ACC112 (cell line): ENCODE measurements around the gene NDUFB3.
"Not testable (repeated sequence)": the region's sequence is repeated elsewhere in the genome, so short reads cannot be mapped to it uniquely, and the experiment has no call there.

Experiments
- H2AFZ ChIP-seq: fragments of 200-600 bp; sonication (generic); one replicate; pipeline ENCODE4 v1.6.0; 2017; ENCODE audit warnings: antibody characterized with exemption, low read length; ENCODE audit not compliant: unreplicated experiment
- H3K27ac ChIP-seq: fragments of 200-600 bp; sonication (generic); 2 replicates; pipeline ENCODE4 v1.5.1; 2014; ENCODE audit warnings: low read depth, mild to moderate bottlenecking, antibody characterized with exemption, low read length, moderate library complexity
- H3K27me3 ChIP-seq: fragments of 200-600 bp; sonication (generic); 2 replicates; pipeline ENCODE4 v1.6.1; 2014; ENCODE audit warnings: mild to moderate bottlenecking, antibody characterized with exemption, low read length, moderate library complexity, mixed read lengths; ENCODE audit not compliant: insufficient read depth
- H3K36me3 ChIP-seq: fragments of 200-600 bp; sonication (generic); 2 replicates; pipeline ENCODE4 v1.6.1; 2016; ENCODE audit warnings: mild to moderate bottlenecking, antibody characterized with exemption, low read length, moderate library complexity, mixed read lengths; ENCODE audit not compliant: insufficient read depth
- H3K4me1 ChIP-seq: fragments of 200-600 bp; sonication (generic); one replicate; pipeline ENCODE4 v1.6.1; 2016; ENCODE audit warnings: low read length, mixed read lengths; ENCODE audit not compliant: insufficient read depth, unreplicated experiment, control insufficient read depth
- H3K4me3 ChIP-seq: fragments of 200-600 bp; sonication (generic); 2 replicates; pipeline ENCODE4 v1.5.1; 2014; ENCODE audit warnings: mild to moderate bottlenecking, low read depth, low read length
- H3K79me2 ChIP-seq: fragments of 200-600 bp; sonication (generic); one replicate; pipeline ENCODE4 v1.6.0; 2016; ENCODE audit warnings: low read length; ENCODE audit not compliant: control insufficient read depth, unreplicated experiment, insufficient read depth

NDUFB3 gene

DNA sequence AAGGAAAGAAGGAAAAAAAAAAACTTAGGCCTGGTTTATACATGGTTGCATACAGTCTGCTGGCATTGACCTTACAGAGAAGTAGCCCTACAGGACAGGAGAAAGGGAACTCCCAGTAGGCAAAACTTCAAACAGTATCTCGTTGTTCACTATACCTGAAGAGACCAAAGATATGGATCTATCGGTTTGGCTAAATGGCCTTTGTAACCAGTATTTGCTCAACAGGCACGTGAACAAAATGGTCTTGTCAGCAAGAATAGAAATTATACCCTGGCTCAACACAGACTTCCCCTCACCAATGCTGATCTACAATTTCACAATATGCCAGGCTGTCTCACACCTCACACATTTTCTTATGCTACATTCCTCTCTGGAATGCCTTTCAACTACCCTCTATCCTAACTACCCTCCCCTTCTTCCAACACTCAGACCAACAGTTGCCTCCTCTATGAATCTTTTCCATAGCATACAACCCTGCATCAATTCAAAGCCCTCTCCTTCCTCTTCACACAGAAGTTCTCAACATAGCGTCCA lies 14.0 kb upstream of the NDUFB3 start:
- Histone ChIP-seq H3K27me3 (no peaks in the 10 kb centered on the region), H3K79me2 (peaks cover 58% of the 10 kb centered on the region), H3K4me1 (peaks cover 9% of the 10 kb centered on the region), H3K4me3 (no peak overlapping the region), H3K36me3 (0 out of 2 replicates have a peak, but pooled peaks cover 7% of the 10 kb centered on the region), H2AFZ (no peak overlapping the region), H3K27ac (no peak overlapping the region)

- peaks cover 59% of the 10 kb centered on the region for H3K79me2 ChIP-seq
- no peak overlapping the region for H3K4me3 ChIP-seq
- H3K27me3 ChIP-seq, result no peaks in the 10 kb centered on the region
- no peak overlapping the region for H3K27ac ChIP-seq
- H3K4me1 ChIP-seq, result peaks cover 9% of the 10 kb centered on the region
- no peak overlapping the region for H2AFZ ChIP-seq
- 0 out of 2 replicates have a peak, but pooled peaks cover 7% of the 10 kb centered on the region for H3K36me3 ChIP-seq
Measured at GRCh38 chr2:201058914-201059313, 12.9 kb upstream of the NDUFB3 start.

DNA sequence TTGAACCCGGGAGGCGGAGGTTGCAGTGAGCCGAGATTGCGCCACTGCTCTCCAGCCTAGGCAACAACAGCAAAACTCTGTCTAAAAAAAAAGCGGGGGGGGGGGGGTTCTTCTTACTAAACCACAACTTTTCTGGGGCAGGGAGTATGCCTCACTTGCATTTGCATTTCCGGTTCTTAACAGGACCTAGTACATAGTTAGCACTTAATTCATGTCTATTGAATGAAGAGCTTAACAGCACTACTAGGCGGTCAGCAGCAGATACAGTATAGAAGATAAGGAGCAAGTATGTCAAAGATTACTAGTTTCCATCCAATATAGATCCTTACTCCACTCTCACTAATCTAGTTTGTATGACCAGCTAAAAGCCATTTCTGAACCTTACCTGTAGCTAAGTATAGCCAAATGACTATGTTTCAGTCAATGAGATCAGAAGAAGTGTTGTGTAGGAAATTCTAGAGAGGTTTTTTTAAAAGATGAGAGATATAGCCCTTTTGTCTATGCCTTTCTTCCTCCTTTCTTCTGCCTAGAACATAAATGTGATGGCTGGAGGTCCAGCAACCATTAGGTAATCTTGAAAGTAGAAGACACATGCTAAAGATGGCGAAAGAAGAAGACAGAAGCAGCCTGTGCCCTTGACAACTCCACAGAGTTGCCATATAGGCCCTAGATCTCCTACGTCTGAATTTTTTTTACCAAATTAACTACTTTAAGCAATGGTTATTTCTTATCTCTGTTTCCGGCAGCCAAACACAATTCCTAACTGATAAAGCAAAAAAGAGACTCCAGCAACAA lies 11.6 kb upstream of the NDUFB3 start:
- Histone ChIP-seq H3K79me2 (peaks cover 62% of the 10 kb centered on the region), H3K4me3 (no peak overlapping the region), H3K4me1 (peaks cover 9% of the 10 kb centered on the region), H3K27ac (no peak overlapping the region), H3K36me3 (0 out of 2 replicates have a peak, but pooled peaks cover 7% of the 10 kb centered on the region), H3K27me3 (no peaks in the 10 kb centered on the region), H2AFZ (no peak overlapping the region)

GRCh38 chr2:201063516-201063915 lies 8.3 kb upstream of the NDUFB3 start:
- H3K27ac ChIP-seq, H3K4me1 ChIP-seq, H3K4me3 ChIP-seq, H3K27me3 ChIP-seq, H3K36me3 ChIP-seq, H2AFZ ChIP-seq: not testable (repeated sequence)
- H3K79me2 ChIP-seq, result peaks cover 70% of the 10 kb centered on the region

DNA sequence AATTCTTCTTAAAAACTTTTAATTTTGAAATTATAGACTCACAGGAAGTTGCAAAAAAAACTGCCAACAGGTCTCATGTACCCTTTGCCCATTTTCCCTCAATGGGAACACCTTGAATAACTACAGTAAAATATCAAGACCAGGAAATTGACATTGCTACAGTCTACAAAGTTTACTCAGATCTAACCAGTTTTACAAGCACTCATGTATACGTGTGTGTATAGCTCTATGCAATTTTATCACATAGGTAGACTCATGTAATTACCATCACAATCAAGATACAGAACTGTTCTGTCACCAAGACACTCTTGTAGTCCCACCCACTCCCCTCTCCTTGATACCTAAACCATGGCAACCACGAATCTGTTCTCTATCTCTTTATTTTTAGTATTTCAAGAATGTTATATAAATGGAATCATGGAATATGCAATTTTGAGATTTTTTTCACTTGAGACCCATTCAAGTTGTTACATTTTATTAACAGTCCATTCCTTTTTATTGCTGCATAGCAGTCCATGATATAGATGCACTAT lies 6.9 kb upstream of the NDUFB3 start:
- H3K27ac ChIP-seq, result no peak overlapping the region
- H3K79me2 ChIP-seq, result peaks cover 71% of the 10 kb centered on the region

GRCh38 chr2:201070948-201071478 lies 788 bp upstream of the NDUFB3 start:
- Histone ChIP-seq H3K79me2 (peaks cover 77% of the 10 kb centered on the region), H3K27me3 (no peaks in the 10 kb centered on the region), H3K36me3 (no peaks in the 10 kb centered on the region), H2AFZ (peak overlapping the region; percentile 81), H3K4me3 (peak overlapping the region; percentile 94), H3K27ac (peak overlapping the region; percentile 20; the same call in 1 of the 2 replicates), H3K4me1 (peaks cover 24% of the 10 kb centered on the region)

More for the DNA sequence above, 6.9 kb upstream of the NDUFB3 start:
- Histone ChIP-seq H3K27me3 (no peaks in the 10 kb centered on the region), H3K4me3 (no peak overlapping the region), H3K4me1 (peaks cover 14% of the 10 kb centered on the region), H2AFZ (no peak overlapping the region), H3K36me3 (0 out of 2 replicates have a peak, but pooled peaks cover 7% of the 10 kb centered on the region)

GRCh38 chr2:201072201-201072530 lies 365 bp downstream of the NDUFB3 start:
- peaks cover 69% of the 10 kb centered on the region for H3K79me2 ChIP-seq
- peak overlapping the region; percentile 67; the same call in 1 of the 2 replicates for H3K27ac ChIP-seq
- peak overlapping the region; percentile 94 for H3K4me3 ChIP-seq
- no peaks in the 10 kb centered on the region for H3K27me3 ChIP-seq
- peak overlapping the region; percentile 68 for H2AFZ ChIP-seq
- peaks cover 25% of the 10 kb centered on the region for H3K4me1 ChIP-seq
- H3K36me3 ChIP-seq, result no peaks in the 10 kb centered on the region

DNA sequence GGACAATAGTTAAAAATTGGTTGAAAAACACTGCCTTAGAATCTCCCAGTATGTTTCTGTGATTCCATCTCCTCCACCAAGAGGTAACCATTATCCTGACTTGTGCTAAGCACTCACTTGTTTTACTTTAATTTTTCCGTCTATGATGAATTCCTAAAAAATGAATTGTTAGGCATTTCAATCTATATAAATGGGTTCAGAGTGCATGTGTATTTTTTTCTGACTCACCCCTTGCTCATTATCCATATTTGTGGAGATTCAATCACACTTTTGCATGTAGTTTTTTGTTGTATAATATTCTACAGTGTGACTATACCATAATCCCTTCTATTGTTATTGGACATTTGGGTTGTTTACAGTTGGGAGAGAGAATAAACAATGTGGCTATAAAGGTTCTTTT lies 1.3 kb downstream of the NDUFB3 start:
- peak overlapping the region; percentile 94 for H3K4me3 ChIP-seq
- H3K27ac ChIP-seq, result no peak overlapping the region
- no peaks in the 10 kb centered on the region for H3K27me3 ChIP-seq
- peaks cover 23% of the 10 kb centered on the region for H3K4me1 ChIP-seq
- H3K36me3 ChIP-seq, result no peaks in the 10 kb centered on the region
- H3K79me2 ChIP-seq, result peaks cover 60% of the 10 kb centered on the region
- H2AFZ ChIP-seq, result no peak overlapping the region

DNA sequence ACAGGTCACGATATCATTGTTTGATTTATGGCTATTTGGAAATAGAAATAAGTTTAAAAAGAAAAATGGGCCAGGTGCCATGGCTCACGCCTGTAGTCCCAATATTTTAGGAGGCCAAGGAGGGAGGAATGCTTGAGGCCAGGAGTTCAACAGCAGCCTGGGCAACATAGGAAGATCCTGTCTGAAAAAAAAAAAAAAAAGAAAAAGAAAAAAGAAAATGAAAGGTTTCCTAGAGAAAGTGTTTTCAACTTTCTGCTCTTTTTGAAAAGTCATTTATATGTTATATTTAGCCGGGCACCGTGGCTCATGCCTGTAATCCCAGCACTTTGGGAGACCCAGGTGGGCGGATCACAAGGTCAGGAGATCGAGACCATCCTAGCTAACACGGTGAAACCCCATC lies 3.2 kb downstream of the NDUFB3 start:
- H3K4me1 ChIP-seq, result peaks cover 12% of the 10 kb centered on the region
- H3K27ac ChIP-seq, result no peak overlapping the region
- H3K27me3 ChIP-seq, result no peaks in the 10 kb centered on the region
- H3K36me3 ChIP-seq, result no peaks in the 10 kb centered on the region; the same call in 1 of the 2 replicates
- H2AFZ ChIP-seq, result no peak overlapping the region
- peaks cover 42% of the 10 kb centered on the region for H3K79me2 ChIP-seq
- no peak overlapping the region for H3K4me3 ChIP-seq

DNA sequence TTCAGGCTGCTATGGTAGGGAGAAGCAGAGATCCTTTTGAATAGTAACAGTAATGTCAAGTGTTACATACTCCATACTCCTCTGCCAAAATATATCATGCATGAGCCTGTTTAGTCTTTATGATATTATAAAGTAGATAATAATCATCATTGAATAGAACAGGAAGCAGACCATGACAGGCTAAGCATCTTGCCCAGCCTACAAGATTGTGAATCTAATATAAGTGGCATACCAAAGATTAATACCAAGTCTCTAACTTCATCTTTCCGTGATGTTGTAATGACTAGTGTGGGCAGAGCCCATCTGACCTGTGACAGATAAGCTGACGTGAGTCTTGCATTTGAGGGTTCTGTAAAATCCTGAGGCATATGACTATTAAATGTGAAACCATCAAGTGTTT lies 13.1 kb downstream of the NDUFB3 start:
- Histone ChIP-seq H3K36me3 (peaks cover 7% of the 10 kb centered on the region), H2AFZ (no peak overlapping the region), H3K79me2 (no peaks in the 10 kb centered on the region), H3K4me3 (no peak overlapping the region), H3K27ac (no peak overlapping the region), H3K4me1 (no peaks in the 10 kb centered on the region), H3K27me3 (no peaks in the 10 kb centered on the region)
